Skin epidermis (tissue), 12 donors: ENCODE data around the gene LRRC26.

Experiments
- H3K27ac ChIP-seq, 21 experiments: fragments of 200-600 bp; sonication (generic) in 11 of 21; one replicate each; pipeline ENCODE4 v1.5.0; 2020; ENCODE audit warnings: mild to moderate bottlenecking in 3 of 21, inconsistent platforms in 2 of 21, moderate library complexity in 2 of 21
- H3K4me3 ChIP-seq, 7 experiments: fragments of 200-600 bp; sonication (generic) in 2 of 7; one replicate each; pipeline ENCODE4 v1.5.0; 2020; ENCODE audit warnings: inconsistent platforms in 2 of 7, mild to moderate bottlenecking in 2 of 7, moderate library complexity in 1 of 7

Gene LRRC26

GRCh38 chr9:137188086-137188489 lies 18.2 kb upstream of the LRRC26 start:
- peak overlapping the region; percentile 91 to 99 (median 97) for H3K27ac ChIP-seq
- H3K4me3 ChIP-seq: peak overlapping the region; percentile 77 to 99 (median 90)

GRCh38 chr9:137187386-137187785 lies 17.5 kb upstream of the LRRC26 start:
- Histone ChIP-seq H3K27ac (peak overlapping the region in 5 of 21 experiments; percentile 91 to 99 (median 97)), H3K4me3 (peak overlapping the region; percentile 77 to 99 (median 90))

GRCh38 chr9:137186385-137186784 lies 16.5 kb upstream of the LRRC26 start:
- no peak overlapping the region for H3K27ac ChIP-seq
- H3K4me3 ChIP-seq: no peak overlapping the region

GRCh38 chr9:137185921-137186320 lies 16.1 kb upstream of the LRRC26 start:
- no peak overlapping the region for H3K27ac ChIP-seq
- no peak overlapping the region for H3K4me3 ChIP-seq

GRCh38 chr9:137184881-137185660 lies 15.2 kb upstream of the LRRC26 start:
- Histone ChIP-seq H3K4me3 (no peak overlapping the region), H3K27ac (no peak overlapping the region)

GRCh38 chr9:137183980-137184595 lies 14.2 kb upstream of the LRRC26 start:
- Histone ChIP-seq H3K4me3 (no peak overlapping the region), H3K27ac (no peak overlapping the region)

- Histone ChIP-seq H3K27ac (no peak overlapping the region), H3K4me3 (no peak overlapping the region)
Measured at GRCh38 chr9:137182836-137183235, 13.0 kb upstream of the LRRC26 start.

- Histone ChIP-seq H3K4me3 (no peak overlapping the region), H3K27ac (no peak overlapping the region)
Measured at GRCh38 chr9:137181680-137182079, 11.8 kb upstream of the LRRC26 start.

GRCh38 chr9:137180491-137180890 lies 10.6 kb upstream of the LRRC26 start:
- Histone ChIP-seq H3K27ac (no peak overlapping the region), H3K4me3 (no peak overlapping the region)

GRCh38 chr9:137179761-137180160 lies 9.9 kb upstream of the LRRC26 start:
- Histone ChIP-seq H3K27ac (no peak overlapping the region), H3K4me3 (no peak overlapping the region)

GRCh38 chr9:137178939-137179630 lies 9.2 kb upstream of the LRRC26 start:
- H3K27ac ChIP-seq: no peak overlapping the region
- H3K4me3 ChIP-seq: no peak overlapping the region

- H3K27ac ChIP-seq: no peak overlapping the region
Measured at GRCh38 chr9:137178201-137178938, 8.5 kb upstream of the LRRC26 start.

GRCh38 chr9:137176302-137177182 lies 6.7 kb upstream of the LRRC26 start:
- Histone ChIP-seq H3K27ac (no peak overlapping the region), H3K4me3 (no peak overlapping the region)

More at GRCh38 chr9:137178201-137178938, 8.5 kb upstream of the LRRC26 start:
- H3K4me3 ChIP-seq: no peak overlapping the region

- Histone ChIP-seq H3K27ac (no peak overlapping the region), H3K4me3 (no peak overlapping the region)
Measured at GRCh38 chr9:137175345-137175961, 5.6 kb upstream of the LRRC26 start.

GRCh38 chr9:137174722-137175293 lies 5.0 kb upstream of the LRRC26 start:
- no peak overlapping the region for H3K4me3 ChIP-seq
- H3K27ac ChIP-seq: peak overlapping the region in 1 of 21 experiments; percentile 50

GRCh38 chr9:137173796-137174664 lies 4.2 kb upstream of the LRRC26 start:
- no peak overlapping the region for H3K4me3 ChIP-seq
- H3K27ac ChIP-seq: peak overlapping the region in 2 of 21 experiments; percentile 11 to 30
